MM.1S (cell line): ENCODE data around the gene PARVB.

Experiments
- DNase-seq: peaks from one replicate; pipeline ENCODE4 v3.0.0-alpha.2; 2015
- H2AFZ ChIP-seq: fragments of 300-600 bp; sonication (generic); 2 replicates; pipeline ENCODE4 v1.6.0; 2016; ENCODE audit warnings: antibody characterized with exemption, low read length
- H3F3A ChIP-seq: fragments of 300-600 bp; sonication (generic); 2 replicates; pipeline ENCODE4 v1.6.1; 2016; ENCODE audit warnings: mild to moderate bottlenecking, antibody characterized with exemption, low read length, moderate library complexity, mixed read lengths; ENCODE audit not compliant: insufficient read depth
- H3K27ac ChIP-seq: fragments of 300-600 bp; sonication (generic); 2 replicates; pipeline ENCODE4 v1.5.1; 2016; ENCODE audit warnings: mild to moderate bottlenecking, low read length
- H3K27me3 ChIP-seq: fragments of 300-600 bp; sonication (generic); replicated peaks from 2 replicates; pipeline ENCODE4 v1.6.0; 2016; ENCODE audit warnings: low read length; ENCODE audit not compliant: insufficient read depth
- H3K36me3 ChIP-seq: fragments of 300-600 bp; sonication (generic); replicated peaks from 2 replicates; pipeline ENCODE4 v1.6.1; 2016; ENCODE audit warnings: mild to moderate bottlenecking, low read length, mixed read lengths; ENCODE audit not compliant: insufficient read depth
- H3K4me1 ChIP-seq: fragments of 300-600 bp; sonication (generic); 2 replicates; pipeline ENCODE4 v1.6.1; 2016; ENCODE audit warnings: low read length, mixed read lengths
- H3K4me2 ChIP-seq: fragments of 300-600 bp; sonication (generic); 2 replicates; pipeline ENCODE4 v1.6.0; 2016; ENCODE audit warnings: low read depth, low read length
- H3K4me3 ChIP-seq: fragments of 300-600 bp; sonication (generic); 2 replicates; pipeline ENCODE4 v1.5.1; 2016; ENCODE audit warnings: low read length, mixed read lengths
- H3K79me2 ChIP-seq: fragments of 300-600 bp; sonication (generic); 2 replicates; pipeline ENCODE4 v1.6.1; 2016; ENCODE audit warnings: mixed run types, low read length, mixed read lengths
- H3K9ac ChIP-seq: fragments of 300-600 bp; sonication (generic); 2 replicates; pipeline ENCODE4 v1.6.1; 2016; ENCODE audit warnings: low read length, mixed read lengths
- H3K9me2 ChIP-seq: fragments of 300-600 bp; sonication (generic); replicated peaks from 2 replicates; pipeline ENCODE4 v1.6.1; 2016; ENCODE audit warnings: mild to moderate bottlenecking, low read length, mixed read lengths; ENCODE audit not compliant: insufficient read depth
- H3K9me3 ChIP-seq: fragments of 300-600 bp; sonication (generic); replicated peaks from 2 replicates; pipeline ENCODE4 v1.6.1; 2016; ENCODE audit warnings: mild to moderate bottlenecking, low read length, mixed read lengths; ENCODE audit not compliant: insufficient read depth
- H4K20me1 ChIP-seq: fragments of 300-600 bp; sonication (generic); 2 replicates; pipeline ENCODE4 v1.6.1; 2016; ENCODE audit warnings: mild to moderate bottlenecking, low read length, moderate library complexity, mixed read lengths; ENCODE audit not compliant: insufficient read depth
- EZH2 ChIP-seq: fragments of 300-600 bp; sonication (generic); optimal IDR thresholded peaks from 2 replicates; pipeline ENCODE3; 2017; ENCODE audit warnings: low read depth, mild to moderate bottlenecking, antibody characterized with exemption, low read length, mixed read lengths
- EZH2phosphoT487 ChIP-seq: fragments of 300-600 bp; sonication (generic); IDR thresholded peaks from 2 replicates; pipeline ENCODE4 v1.6.1; 2018; ENCODE audit warnings: antibody characterized with exemption, low read length
- TF ChIP-seq, protein P1 (sequence below): fragments of 300-600 bp; sonication (generic); IDR thresholded peaks from 2 replicates; pipeline ENCODE4 v1.5.1; 2016; ENCODE audit warnings: antibody characterized with exemption, low read length, mixed read lengths

PARVB gene

GRCh38 chr22:44145544-44145943 is 121.4 kb downstream of the PARVB start:
- Histone ChIP-seq H3K9me3 (no peaks in the 10 kb centered on the region), H3K27ac (no peak overlapping the region)
- no peak for DNase-seq

GRCh38 chr22:44146088-44146861 is 122.2 kb downstream of the PARVB start:
- Histone ChIP-seq H4K20me1 (no peaks in the 10 kb centered on the region), H3F3A (no peaks in the 10 kb centered on the region), H3K9me2 (no peaks in the 10 kb centered on the region), H3K27me3 (no peaks in the 10 kb centered on the region), H3K4me3 (no peak overlapping the region), H3K27ac (no peak overlapping the region), H3K79me2 (no peaks in the 10 kb centered on the region), H3K36me3 (no peaks in the 10 kb centered on the region), H3K9ac (no peak overlapping the region), H3K4me1 (no peaks in the 10 kb centered on the region), H3K9me3 (no peaks in the 10 kb centered on the region), H3K4me2 (no peak overlapping the region), H2AFZ (no peak overlapping the region)
- TF ChIP-seq EZH2phosphoT487 (no peak), EZH2 (no peak)
- TF ChIP-seq, protein P1, sequence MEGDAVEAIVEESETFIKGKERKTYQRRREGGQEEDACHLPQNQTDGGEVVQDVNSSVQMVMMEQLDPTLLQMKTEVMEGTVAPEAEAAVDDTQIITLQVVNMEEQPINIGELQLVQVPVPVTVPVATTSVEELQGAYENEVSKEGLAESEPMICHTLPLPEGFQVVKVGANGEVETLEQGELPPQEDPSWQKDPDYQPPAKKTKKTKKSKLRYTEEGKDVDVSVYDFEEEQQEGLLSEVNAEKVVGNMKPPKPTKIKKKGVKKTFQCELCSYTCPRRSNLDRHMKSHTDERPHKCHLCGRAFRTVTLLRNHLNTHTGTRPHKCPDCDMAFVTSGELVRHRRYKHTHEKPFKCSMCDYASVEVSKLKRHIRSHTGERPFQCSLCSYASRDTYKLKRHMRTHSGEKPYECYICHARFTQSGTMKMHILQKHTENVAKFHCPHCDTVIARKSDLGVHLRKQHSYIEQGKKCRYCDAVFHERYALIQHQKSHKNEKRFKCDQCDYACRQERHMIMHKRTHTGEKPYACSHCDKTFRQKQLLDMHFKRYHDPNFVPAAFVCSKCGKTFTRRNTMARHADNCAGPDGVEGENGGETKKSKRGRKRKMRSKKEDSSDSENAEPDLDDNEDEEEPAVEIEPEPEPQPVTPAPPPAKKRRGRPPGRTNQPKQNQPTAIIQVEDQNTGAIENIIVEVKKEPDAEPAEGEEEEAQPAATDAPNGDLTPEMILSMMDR = no peak
- no peak for DNase-seq

More at GRCh38 chr22:44145544-44145943, 121.4 kb downstream of the PARVB start:
- Histone ChIP-seq H3F3A (no peaks in the 10 kb centered on the region), H3K27me3 (no peaks in the 10 kb centered on the region), H3K4me1 (no peaks in the 10 kb centered on the region), H4K20me1 (no peaks in the 10 kb centered on the region), H2AFZ (no peak overlapping the region), H3K36me3 (no peaks in the 10 kb centered on the region), H3K4me3 (no peak overlapping the region), H3K4me2 (no peak overlapping the region), H3K9ac (no peak overlapping the region), H3K9me2 (no peaks in the 10 kb centered on the region), H3K79me2 (no peaks in the 10 kb centered on the region)
- TF ChIP-seq EZH2phosphoT487 (no peak), EZH2 (no peak)
- TF ChIP-seq, protein P1 = no peak

DNA sequence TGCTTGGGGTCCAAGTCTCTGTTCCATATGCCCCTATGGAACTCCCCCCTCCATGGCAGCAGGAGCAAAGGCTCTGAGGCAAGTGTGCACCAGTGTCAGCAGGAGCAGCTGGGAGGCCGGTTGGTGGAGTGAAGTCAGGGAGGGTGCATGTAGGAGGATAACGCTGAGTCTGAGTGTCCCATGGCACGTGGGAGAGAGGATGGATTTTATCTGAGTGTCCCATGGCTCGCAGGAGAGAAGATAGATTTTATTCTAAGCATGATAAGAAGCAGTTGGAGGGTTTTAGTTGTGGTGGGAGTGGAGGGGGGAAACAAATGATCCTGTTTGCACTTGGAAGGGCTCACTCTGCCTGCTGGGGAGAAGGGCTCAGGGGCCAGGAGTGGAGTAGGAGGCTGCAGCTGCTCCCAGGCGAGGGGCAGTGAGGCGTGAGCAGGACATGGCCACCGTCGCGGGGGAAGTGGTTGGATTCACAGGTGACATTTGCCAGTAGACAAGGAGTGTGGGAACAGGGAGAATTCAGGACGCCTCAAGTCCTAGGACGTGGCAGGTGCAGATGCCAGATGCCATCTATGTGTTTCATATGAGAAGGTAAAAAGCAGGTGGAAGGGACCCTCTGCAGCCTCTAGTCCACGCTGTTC is 123.0 kb downstream of the PARVB start:
- no peak overlapping the region for H2AFZ ChIP-seq
- no peak overlapping the region for H3K9ac ChIP-seq
- no peaks in the 10 kb centered on the region for H3F3A ChIP-seq
- no peaks in the 10 kb centered on the region for H3K36me3 ChIP-seq
- no peaks in the 10 kb centered on the region for H4K20me1 ChIP-seq
- TF ChIP-seq EZH2phosphoT487 (no peak), EZH2 (no peak)
- TF ChIP-seq, protein P1 = no peak
- no peaks in the 10 kb centered on the region for H3K27me3 ChIP-seq
- no peaks in the 10 kb centered on the region for H3K4me1 ChIP-seq
- no peak overlapping the region for H3K27ac ChIP-seq
- no peaks in the 10 kb centered on the region for H3K9me3 ChIP-seq
- no peak overlapping the region for H3K4me2 ChIP-seq
- DNase-seq = no peak
- H3K79me2 ChIP-seq = no peaks in the 10 kb centered on the region
- H3K9me2 ChIP-seq = no peaks in the 10 kb centered on the region
- H3K4me3 ChIP-seq = no peak overlapping the region
